ENCODE measurements around the gene ZNF180.
"Not testable (repeated sequence)": the region's sequence is repeated elsewhere in the genome, so short reads cannot be mapped to it uniquely, and the experiment has no call there.

ZNF180 gene

GRCh38 chr19:44496711-44497110, 3.6 kb downstream of the ZNF180 start:
- DNase-seq: no peak

- DNase-seq: no peak
Measured at GRCh38 chr19:44476559-44477408, 23.5 kb downstream of the ZNF180 start.

- not testable (repeated sequence) for DNase-seq
Measured at GRCh38 chr19:44468730-44469129, 31.6 kb downstream of the ZNF180 start.

GRCh38 chr19:44462600-44463286, 37.6 kb downstream of the ZNF180 start:
- not testable (repeated sequence) for DNase-seq

- not testable (repeated sequence) for DNase-seq
Measured at GRCh38 chr19:44456016-44456415, 44.3 kb downstream of the ZNF180 start.

GRCh38 chr19:44455100-44455499, 45.2 kb downstream of the ZNF180 start:
- DNase-seq: no peak

- no peak for DNase-seq
Measured at GRCh38 chr19:44452367-44452766, 48.0 kb downstream of the ZNF180 start.

GRCh38 chr19:44451687-44452086, 48.6 kb downstream of the ZNF180 start:
- no peak for DNase-seq

- DNase-seq: peak; percentile 94
Measured at GRCh38 chr19:44447916-44448674, 52.2 kb downstream of the ZNF180 start, which contains the start of gene ZNF229. Gene ZNF229, minus strand, starts transcription at chr19:44448472. Its CDS starts 5,625 bp downstream, at chr19:44442847.

GRCh38 chr19:44438441-44438840, 61.9 kb downstream of the ZNF180 start:
- no peak for DNase-seq

- no peak for DNase-seq
Measured at GRCh38 chr19:44435441-44435840, 64.9 kb downstream of the ZNF180 start.

- DNase-seq: no peak
Measured at GRCh38 chr19:44430956-44431355, 69.4 kb downstream of the ZNF180 start.
